C4-2B (cell line): ENCODE results near the gene TMEM121.
"Not testable (repeated sequence)": the region's sequence is repeated elsewhere in the genome, so short reads cannot be mapped to it uniquely, and the experiment has no call there.

Experiments
- H3K27ac ChIP-seq: fragments of 450-650 bp; 2 replicates; pipeline ENCODE4 v1.5.1; 2017
- ZFX ChIP-seq: fragments of 450-650 bp; IDR thresholded peaks from 2 replicates; pipeline ENCODE4 v1.6.1; 2017
- TF ChIP-seq, protein P1 (sequence below): fragments of 450-650 bp; conservative IDR thresholded peaks from 2 replicates; pipeline ENCODE4 v1.5.1; 2017; ENCODE audit warnings: mild to moderate bottlenecking

Gene TMEM121

DNA sequence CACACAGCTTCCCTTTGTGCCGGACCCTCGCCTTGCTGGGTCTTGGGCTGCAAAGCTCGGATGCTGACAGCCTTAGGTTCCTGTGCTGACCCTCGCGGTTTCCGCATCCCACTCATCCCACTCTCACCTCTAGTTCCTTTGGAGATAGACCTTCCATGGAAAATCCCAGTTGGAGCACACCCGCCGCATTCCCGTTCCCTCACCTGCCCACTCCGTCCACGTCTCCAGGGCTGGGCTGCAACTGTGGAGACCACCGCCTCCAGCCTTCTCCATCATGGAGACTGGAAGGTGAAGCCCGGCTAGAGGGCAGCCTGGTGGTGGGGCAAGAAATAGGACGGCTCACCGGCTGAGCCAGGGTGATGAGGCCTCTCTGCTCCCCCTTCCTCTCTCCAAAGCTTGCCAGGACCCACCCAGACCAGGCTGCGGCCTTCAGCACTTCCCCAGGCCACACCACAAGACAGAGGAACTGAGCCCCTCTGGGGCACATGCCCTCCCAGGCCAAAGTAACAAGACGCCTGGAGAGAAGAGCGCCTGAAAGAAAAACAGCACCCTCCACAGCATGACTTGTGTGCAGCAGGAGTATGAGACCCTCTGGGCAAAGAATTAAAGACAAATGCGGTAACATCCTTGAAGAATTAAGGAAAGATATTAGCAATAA is 15.0 kb downstream of the TMEM121 start:
- TF ChIP-seq ZFX, result no peak
- TF ChIP-seq, protein P1, sequence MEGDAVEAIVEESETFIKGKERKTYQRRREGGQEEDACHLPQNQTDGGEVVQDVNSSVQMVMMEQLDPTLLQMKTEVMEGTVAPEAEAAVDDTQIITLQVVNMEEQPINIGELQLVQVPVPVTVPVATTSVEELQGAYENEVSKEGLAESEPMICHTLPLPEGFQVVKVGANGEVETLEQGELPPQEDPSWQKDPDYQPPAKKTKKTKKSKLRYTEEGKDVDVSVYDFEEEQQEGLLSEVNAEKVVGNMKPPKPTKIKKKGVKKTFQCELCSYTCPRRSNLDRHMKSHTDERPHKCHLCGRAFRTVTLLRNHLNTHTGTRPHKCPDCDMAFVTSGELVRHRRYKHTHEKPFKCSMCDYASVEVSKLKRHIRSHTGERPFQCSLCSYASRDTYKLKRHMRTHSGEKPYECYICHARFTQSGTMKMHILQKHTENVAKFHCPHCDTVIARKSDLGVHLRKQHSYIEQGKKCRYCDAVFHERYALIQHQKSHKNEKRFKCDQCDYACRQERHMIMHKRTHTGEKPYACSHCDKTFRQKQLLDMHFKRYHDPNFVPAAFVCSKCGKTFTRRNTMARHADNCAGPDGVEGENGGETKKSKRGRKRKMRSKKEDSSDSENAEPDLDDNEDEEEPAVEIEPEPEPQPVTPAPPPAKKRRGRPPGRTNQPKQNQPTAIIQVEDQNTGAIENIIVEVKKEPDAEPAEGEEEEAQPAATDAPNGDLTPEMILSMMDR, result no peak
- H3K27ac ChIP-seq, result no peak overlapping the region

DNA sequence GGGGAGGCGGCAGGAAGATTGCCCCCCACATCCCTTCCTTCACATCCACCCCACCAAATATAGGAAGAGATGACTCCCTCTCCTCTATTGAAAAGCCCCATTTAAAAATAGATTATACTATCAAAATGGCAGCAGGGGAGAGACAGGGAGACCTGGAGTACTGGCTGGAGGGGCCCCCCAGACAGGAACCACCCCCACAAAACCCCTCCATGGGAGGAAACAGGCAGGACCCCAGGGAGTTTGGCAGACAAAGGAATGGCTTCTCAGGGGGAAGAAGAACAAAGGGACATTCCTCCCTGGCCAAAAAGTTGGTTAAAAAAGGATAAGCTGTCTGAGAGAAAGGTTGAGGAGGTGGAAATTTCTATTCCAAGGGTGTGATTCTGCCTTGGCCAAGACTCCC is 19.3 kb downstream of the TMEM121 start:
- not testable (repeated sequence) for H3K27ac ChIP-seq

DNA sequence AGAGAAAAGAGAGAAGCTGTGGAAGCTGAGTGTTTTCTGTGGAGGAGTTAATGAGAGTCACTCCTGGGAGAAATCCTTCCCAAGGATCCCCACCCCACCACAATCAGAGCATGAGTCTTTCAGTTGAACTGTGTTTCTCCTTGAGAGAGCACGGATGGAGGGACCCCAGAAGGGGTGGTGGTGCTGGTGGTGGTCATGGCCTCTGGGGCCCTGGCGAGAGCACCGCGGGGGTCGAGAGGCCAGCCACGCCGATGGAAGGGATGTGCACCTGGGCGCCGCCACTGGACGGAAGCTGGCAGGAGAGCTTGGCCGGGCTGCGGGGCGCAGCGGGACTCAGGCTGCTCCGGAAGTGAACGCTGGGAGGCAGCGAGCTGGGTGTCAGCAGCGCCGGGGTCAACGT is 20.0 kb downstream of the TMEM121 start:
- not testable (repeated sequence) for H3K27ac ChIP-seq

DNA sequence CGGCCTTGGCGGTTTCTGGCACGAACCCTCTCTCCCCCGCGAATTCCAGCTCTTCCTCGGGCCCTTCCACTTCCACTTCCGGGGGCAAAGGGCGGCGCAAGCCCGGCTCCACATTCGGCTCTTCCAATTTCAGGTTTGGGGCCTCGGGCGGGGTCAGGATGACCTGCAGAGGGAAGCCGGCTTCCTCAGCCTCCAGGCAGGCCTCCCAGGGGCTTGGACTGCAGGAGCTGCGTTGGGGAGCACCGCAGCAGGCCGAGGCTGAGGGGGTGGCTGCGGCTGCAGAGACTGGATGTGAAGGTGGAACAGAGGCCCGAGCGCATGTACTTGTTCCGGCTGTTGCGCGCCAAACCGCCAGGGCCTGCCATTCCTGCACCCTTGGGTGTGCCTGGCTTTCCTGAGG is 20.7 kb downstream of the TMEM121 start:
- H3K27ac ChIP-seq, result not testable (repeated sequence)

DNA sequence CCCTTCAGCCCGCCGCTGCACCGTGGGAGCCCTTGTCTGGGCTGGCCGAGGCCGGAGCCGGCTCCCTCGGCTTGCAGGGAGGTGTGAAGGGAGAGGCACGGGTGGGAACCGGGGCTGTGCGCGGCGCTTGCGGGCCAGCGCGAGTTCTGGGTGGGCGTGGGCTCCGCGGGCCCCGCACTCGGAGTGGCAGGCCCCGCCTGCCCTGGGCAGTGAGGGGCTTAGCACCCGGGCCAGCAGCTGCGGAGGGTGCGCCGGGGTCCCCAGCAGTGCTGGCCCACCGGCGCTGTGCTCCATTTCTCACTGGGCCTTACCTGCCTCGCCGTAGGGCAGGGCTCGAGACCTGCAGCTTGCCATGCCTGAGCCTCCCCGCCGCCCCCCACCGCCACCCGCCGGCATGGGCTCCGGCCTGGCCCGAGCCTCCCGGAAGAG is 21.4 kb downstream of the TMEM121 start:
- no peak overlapping the region for H3K27ac ChIP-seq
- TF ChIP-seq, protein P1, result no peak
- TF ChIP-seq ZFX, result no peak

DNA sequence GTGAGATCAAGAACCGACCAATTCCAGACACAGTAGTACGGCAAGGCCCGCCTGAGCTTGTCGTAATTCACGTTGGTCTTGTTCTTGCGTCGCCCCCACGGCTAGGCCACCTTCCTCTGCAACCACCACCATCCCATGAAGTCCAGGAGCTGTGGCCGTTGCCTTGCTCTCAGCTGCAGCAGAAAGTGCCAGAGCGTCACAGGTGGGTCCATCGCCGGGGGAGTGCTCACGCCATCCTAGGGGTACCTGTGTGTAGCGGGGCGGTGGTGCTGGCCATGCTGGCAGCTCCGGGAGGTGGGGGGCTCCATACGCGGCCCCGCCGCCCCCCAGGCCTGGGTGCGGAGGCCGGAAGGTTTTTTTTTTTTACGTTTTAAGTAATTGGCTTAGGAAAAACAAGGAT is 23.1 kb downstream of the TMEM121 start:
- H3K27ac ChIP-seq, result no peak overlapping the region
- no peak for TF ChIP-seq ZFX
- TF ChIP-seq, protein P1, result no peak

DNA sequence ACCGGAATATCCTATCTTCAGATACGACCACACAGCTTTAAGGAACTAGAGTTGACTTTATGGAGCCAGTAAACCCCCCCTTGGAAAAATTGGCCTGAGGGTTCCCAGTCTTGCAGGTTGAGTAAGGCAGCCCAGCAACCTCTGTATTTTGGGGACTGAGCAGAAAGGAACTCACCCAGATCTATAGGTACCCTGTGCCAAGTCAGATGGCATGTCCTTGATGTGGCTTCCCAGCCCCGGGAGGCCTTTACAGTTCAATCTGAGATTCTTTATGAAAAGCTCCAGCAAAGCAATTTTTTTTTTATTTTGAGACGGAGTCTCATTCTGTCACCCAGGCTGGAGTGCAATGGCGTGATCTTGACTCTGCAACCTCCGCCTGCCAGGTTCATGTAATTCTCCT is 27.6 kb downstream of the TMEM121 start:
- no peak for TF ChIP-seq ZFX
- TF ChIP-seq, protein P1, result no peak
- no peak overlapping the region for H3K27ac ChIP-seq

DNA sequence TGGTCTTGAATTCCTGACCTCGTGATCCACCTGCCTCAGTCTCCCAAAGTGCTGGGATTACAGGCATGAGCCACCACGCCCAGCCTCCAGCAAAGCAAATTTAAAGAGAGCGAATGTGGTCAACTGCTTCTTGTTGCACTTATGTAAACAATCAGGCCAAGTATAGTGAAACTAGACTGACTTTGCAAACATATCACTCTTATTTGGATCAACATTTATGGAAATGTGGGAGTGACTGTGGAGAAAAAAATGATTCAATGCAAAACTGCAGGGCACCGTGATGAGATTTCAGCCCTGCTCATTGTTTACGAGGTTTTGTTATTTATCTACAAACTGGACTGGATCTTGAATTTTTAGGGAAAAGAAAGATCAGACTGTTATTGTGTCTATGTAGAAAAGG is 28.1 kb downstream of the TMEM121 start:
- no peak overlapping the region for H3K27ac ChIP-seq
- TF ChIP-seq, protein P1, result no peak
- TF ChIP-seq ZFX, result no peak

DNA sequence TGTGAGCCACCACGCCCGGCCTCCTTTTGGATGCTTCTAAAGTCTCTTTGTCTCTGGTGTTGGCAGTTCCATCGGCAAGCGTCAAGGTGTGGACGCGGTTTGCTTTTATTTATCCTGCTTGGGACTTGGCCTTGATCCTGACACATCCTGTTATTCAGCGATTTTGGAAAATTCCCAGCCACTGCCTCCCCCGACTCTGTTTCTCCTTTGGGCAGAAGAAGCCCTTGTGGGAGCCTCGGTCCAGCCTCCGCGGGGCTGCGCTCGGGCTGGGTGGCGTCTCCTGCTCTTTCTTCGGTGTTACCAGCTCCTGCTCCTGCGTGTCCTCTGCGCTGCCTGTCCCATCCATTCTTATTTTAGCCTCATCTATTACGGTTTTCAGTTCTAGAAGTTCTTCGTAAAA is 31.3 kb downstream of the TMEM121 start:
- H3K27ac ChIP-seq, result not testable (repeated sequence)

DNA sequence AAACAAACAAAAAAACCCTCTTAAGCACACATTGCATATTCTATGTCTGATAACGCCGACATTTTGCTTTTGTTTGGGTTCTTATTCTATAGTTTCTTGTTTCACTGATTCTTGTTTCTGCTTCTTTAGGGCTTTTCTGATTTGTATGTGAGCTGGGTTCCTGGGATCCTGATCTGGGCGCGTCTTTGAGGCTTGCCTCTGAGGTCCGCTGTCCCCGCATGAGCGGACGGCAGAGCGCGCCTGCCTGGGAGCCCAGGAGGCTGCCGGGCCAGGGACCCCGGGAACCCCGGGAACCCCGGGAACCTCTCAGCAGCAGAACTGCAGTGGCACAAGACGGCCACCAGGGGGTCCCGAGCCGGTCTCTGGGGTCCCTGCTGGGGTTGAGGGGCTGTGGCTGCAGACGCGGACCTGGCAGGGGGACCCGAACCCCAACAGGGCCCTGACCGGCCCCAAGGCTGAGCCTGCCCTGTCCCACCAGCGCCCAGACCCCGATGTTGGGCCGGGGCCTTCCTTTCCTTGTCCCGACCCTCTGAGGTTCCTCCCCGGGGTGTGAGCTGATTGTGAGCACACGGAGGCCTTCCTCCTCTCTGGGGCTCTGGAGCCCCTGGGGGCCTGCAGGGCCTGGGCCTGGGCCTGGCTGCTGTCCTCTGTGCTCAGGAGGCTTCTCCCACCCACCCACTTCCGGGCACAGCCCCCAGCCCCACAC is 32.2 kb downstream of the TMEM121 start:
- H3K27ac ChIP-seq, result not testable (repeated sequence)

DNA sequence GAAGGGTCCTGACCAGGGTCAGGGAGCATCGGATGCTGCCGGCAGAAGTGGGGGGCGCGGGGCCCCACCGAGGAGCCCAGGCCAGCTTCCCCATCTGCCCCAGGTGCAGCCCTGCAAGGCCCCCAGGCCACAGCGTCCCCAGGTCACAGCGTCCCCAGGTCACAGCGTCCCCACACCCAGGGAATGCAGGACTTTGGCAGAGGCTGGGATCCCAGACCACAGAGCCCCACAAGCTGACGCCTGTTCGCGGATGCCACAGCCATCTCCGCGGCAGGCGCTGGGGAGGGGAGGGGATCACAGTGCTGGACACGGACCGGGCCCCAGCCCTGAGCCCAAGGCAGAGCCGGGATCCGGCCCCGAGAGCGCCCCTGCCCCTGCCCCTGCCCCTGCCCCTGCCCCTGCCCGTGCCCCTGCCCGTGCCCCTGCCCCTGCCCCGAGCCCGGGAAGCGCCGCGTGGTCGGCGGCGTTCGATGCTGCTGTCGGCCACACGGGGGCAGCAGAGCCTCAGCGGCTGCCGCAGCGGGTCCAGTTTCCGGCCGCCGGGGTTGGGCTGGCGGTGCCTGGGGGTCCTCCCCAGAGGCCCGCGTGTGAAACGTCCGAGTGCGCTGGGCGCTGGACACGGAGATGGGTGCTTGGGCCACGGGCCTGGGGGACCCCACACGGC is 33.1 kb downstream of the TMEM121 start:
- not testable (repeated sequence) for H3K27ac ChIP-seq

DNA sequence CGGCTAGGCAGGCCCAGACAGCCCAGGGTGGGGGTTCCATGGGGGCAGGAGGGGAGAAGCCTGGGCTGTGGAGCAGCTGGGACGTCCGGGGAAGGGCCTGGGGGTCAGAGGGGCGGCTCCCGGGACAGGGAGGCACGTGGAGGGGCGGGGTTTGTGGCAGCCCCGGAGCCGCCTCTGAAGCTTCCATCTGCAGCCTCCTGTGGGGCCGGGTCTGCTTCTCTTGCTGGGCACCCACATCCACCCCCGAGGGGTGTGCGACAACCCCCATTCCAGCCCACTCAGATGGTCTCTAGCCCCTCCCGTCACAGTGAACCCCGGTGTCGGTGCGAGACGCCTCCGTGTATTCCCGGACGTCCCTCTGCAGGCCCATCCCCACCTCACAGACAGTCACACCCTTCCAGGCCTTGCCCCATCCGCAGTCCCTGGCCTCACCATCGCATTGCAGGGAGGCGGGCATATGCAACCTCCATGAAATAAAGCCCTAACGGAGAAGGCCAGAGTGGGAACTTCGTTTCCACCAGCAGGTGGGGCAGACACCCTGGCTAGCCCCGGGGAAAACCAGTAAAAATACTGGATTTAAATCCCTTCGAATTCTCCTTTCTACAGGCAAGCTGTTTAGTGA is 33.8 kb downstream of the TMEM121 start:
- not testable (repeated sequence) for H3K27ac ChIP-seq

DNA sequence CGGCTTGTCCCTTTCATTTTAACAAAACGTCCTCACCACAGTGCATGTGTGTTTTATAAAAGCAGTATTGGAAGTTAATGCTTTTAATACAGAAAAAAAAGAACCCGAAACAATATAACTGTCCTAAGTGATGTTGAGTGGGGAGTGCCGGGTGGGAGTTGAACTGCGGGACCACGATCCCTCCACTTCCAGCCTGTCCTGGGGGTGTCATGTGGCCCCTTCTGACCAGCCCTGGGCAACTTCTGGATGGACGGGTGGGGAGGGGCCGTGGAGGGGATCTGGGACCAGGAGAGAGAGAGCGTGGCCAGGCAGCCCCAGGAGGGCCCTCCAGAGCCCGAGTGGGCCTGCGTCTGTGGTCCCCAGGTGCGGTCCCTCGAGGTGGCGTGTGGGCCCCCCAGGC is 35.0 kb downstream of the TMEM121 start:
- not testable (repeated sequence) for H3K27ac ChIP-seq
